ENCODE data around the gene MAPK10.

- no peak for TF ChIP-seq CTCF (conservative IDR thresholded peaks at IDR 0.05; ENCODE audit: low read length)
- no peak for TF ChIP-seq EZH2phosphoT487 (IDR thresholded peaks at IDR 0.05; ENCODE audit: borderline replicate concordance)
Measured at GRCh38 chr4:86386817-86387415, 27.1 kb upstream of the MAPK10 start.

Measured in Loucy (cell line).